Stomach (tissue), 4 donors: ENCODE measurements around the gene MDM2.

Experiments
- EP300 ChIP-seq: sonication (generic); formaldehyde crosslinking; IDR thresholded peaks from one replicate; pipeline ENCODE4 v1.6.1; 2017; ENCODE audit warnings: antibody characterized with exemption
- POLR2A ChIP-seq, 4 donors: fragments of 450-650 bp; IDR thresholded peaks; one replicate each; pipeline ENCODE4 v1.6.1; 2016; ENCODE audit warnings: antibody characterized with exemption in 4 of 4, control low read depth in 2 of 4, mild to moderate bottlenecking in 1 of 4, moderate library complexity in 1 of 4
- POLR2AphosphoS5 ChIP-seq, 3 donors: sonication (generic); formaldehyde crosslinking; IDR thresholded peaks; one replicate each; pipeline ENCODE4 v1.6.1; 2016; ENCODE audit warnings: antibody characterized with exemption in 3 of 3
- TF ChIP-seq, protein P1 (sequence below), 7 experiments: fragments of 450-650 bp in 4 of 7; fragments of 200-600 bp in 3 of 7; sonication (generic) in 3 of 7; IDR thresholded peaks; one replicate each; pipeline ENCODE4 v1.5.1; 2016 to 2019; ENCODE audit warnings: antibody characterized with exemption in 7 of 7, control low read depth in 2 of 7, mild to moderate bottlenecking in 1 of 7

DNA sequence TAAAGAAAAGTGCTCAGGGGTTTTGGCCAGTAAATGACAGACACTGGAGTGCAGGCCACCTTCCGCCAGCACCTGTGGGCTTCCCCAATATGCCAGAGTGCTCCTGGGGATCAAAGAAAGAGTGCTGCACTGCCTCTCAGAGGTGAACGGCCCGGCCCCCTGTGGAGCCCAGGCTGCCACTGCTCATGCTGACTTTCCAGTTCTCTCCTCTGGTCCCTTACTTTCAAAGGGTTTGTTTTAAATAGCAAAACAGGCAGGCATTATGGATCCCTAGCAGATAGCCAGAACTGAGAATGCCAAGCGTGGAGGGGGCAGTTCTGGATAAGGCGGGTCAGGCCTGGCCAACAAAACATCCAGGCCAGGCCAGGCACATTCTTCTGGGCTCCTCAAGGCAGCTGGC lies 59.6 kb downstream of the MDM2 start:
- TF ChIP-seq, protein P1, sequence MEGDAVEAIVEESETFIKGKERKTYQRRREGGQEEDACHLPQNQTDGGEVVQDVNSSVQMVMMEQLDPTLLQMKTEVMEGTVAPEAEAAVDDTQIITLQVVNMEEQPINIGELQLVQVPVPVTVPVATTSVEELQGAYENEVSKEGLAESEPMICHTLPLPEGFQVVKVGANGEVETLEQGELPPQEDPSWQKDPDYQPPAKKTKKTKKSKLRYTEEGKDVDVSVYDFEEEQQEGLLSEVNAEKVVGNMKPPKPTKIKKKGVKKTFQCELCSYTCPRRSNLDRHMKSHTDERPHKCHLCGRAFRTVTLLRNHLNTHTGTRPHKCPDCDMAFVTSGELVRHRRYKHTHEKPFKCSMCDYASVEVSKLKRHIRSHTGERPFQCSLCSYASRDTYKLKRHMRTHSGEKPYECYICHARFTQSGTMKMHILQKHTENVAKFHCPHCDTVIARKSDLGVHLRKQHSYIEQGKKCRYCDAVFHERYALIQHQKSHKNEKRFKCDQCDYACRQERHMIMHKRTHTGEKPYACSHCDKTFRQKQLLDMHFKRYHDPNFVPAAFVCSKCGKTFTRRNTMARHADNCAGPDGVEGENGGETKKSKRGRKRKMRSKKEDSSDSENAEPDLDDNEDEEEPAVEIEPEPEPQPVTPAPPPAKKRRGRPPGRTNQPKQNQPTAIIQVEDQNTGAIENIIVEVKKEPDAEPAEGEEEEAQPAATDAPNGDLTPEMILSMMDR (IDR thresholded peaks at IDR 0.05) = no peak
- TF ChIP-seq POLR2A (IDR thresholded peaks at IDR 0.05) = no peak
- no peak for TF ChIP-seq EP300
- no peak for TF ChIP-seq POLR2AphosphoS5 (IDR thresholded peaks at IDR 0.05)
